Ovary (tissue), 3 donors: ENCODE results near the gene LOXHD1.

Experiments
- POLR2A ChIP-seq: fragments of 450-650 bp; IDR thresholded peaks from one replicate; pipeline ENCODE4 v1.6.1; 2017; ENCODE audit warnings: antibody characterized with exemption, mild to moderate bottlenecking, moderate library complexity
- TF ChIP-seq, protein P1 (sequence below), 3 donors: fragments of 450-650 bp in 2 of 3; fragments of 200-600 bp in 1 of 3; IDR thresholded peaks; one replicate each; pipeline versions ENCODE4 v1.5.1 to v1.8.0; 2016 to 2022; ENCODE audit warnings: antibody characterized with exemption in 3 of 3, mild to moderate bottlenecking in 1 of 3
- donor health status: DM: no; HTN: no; CAD: no.

DNA sequence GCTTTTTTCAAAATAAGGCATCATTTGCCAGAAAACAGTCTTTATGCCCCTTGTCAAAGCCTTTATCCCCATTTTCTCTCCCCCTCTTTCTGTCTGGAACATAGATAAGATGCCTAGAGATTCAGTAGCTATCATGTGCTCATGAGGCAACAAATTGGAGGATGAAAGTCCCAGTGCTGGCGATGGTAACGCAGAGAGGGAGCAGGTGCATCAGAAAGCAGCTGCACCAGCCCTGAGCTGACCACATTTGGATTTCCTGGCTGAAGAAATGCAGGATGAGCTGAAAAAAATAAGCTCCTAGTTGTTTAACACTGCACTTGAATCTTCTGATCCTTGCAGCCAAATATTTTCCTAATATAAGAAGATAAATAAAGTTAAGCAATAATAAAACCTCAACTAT is 48.0 kb downstream of the LOXHD1 start:
- TF ChIP-seq, protein P1, sequence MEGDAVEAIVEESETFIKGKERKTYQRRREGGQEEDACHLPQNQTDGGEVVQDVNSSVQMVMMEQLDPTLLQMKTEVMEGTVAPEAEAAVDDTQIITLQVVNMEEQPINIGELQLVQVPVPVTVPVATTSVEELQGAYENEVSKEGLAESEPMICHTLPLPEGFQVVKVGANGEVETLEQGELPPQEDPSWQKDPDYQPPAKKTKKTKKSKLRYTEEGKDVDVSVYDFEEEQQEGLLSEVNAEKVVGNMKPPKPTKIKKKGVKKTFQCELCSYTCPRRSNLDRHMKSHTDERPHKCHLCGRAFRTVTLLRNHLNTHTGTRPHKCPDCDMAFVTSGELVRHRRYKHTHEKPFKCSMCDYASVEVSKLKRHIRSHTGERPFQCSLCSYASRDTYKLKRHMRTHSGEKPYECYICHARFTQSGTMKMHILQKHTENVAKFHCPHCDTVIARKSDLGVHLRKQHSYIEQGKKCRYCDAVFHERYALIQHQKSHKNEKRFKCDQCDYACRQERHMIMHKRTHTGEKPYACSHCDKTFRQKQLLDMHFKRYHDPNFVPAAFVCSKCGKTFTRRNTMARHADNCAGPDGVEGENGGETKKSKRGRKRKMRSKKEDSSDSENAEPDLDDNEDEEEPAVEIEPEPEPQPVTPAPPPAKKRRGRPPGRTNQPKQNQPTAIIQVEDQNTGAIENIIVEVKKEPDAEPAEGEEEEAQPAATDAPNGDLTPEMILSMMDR (IDR thresholded peaks at IDR 0.05) = no peak
- TF ChIP-seq POLR2A = no peak
